HepG2 (cell line): ENCODE measurements around the gene C1QTNF9. TPM values are rescaled to one million over a fixed set of nuclear protein-coding genes. Genes with fewer than 3 reads are reported as not detected.

Experiments
- ATAC-seq: fragments of 200-7000 bp; cut with Tn5 transposase; 3 replicates; pipeline ENCODE4 v1.9.1; 2020; ENCODE audit warnings: mild to moderate bottlenecking, moderate library complexity
- BruUV-seq: library from RNA; stranded (reverse); fragments of 400-500 nt; replicated peaks from 2 replicates; lab custom pipeline; 2021; lab: Mats Ljungman, UMichigan
- CTCF ChIA-PET: fragments of 300-600 bp; formaldehyde crosslinking; extraction: SDS; loops from one replicate; lab custom pipeline; 2021; ENCODE audit warnings: low total read pairs, inconsistent platforms, low intra/inter-chr PET ratio; lab: Yijun Ruan, JAX
- POLR2A ChIA-PET: fragments of 350-600 bp; sonication (Branson Sonifier 250); formaldehyde crosslinking; loops from one replicate; lab custom pipeline; 2020; ENCODE audit warnings: antibody characterized with exemption, inconsistent platforms; lab: Yijun Ruan, JAX
- DNase-seq: peaks from one replicate; pipeline ENCODE4 v3.0.0-alpha.2; 2015; ENCODE audit warnings: low spot score
- FAIRE-seq: peaks from 3 replicates; lab custom pipeline; 2011; peaks lifted over from hg19 to GRCh38; lab: Jason Lieb, UNC
- H2AFZ ChIP-seq: one replicate; pipeline ENCODE4 v1.6.1; 2011; ENCODE audit warnings: low read length, inconsistent platforms
- H3K27ac ChIP-seq: fragments of 300-600 bp; 3 replicates; pipeline ENCODE4 v1.8.0; 2011; ENCODE audit warnings: mixed run types, mild to moderate bottlenecking, mixed read lengths, low read length, inconsistent platforms; ENCODE audit not compliant: insufficient read depth; ENCODE audit errors: extremely low read length
- H3K27me3 ChIP-seq, 2 experiments: fragments of 200-600 bp in 1 of 2; 2 replicates in 1 of 2; 3 replicates in 1 of 2; pipeline versions ENCODE4 v1.6.0 to v1.8.0; 2011; ENCODE audit warnings: low read length in 2 of 2, mild to moderate bottlenecking in 2 of 2, moderate library complexity in 2 of 2, inconsistent platforms in 1 of 2; ENCODE audit not compliant: insufficient read depth in 2 of 2, control insufficient read depth in 1 of 2
- H3K36me3 ChIP-seq, 2 experiments: fragments of 200-600 bp in 1 of 2; replicated peaks in 1 of 2; 2 replicates in 1 of 2; 3 replicates in 1 of 2; pipeline versions ENCODE4 v1.5.1 to v1.8.0; 2011; ENCODE audit warnings: low read length in 2 of 2, inconsistent platforms in 1 of 2; ENCODE audit not compliant: insufficient read depth in 2 of 2, control insufficient read depth in 1 of 2
- H3K4me1 ChIP-seq: 2 replicates; pipeline ENCODE4 v1.5.1; 2012; ENCODE audit warnings: low read length, inconsistent platforms; ENCODE audit not compliant: insufficient read depth
- H3K4me2 ChIP-seq: 2 replicates; pipeline ENCODE4 v1.6.0; 2011; ENCODE audit warnings: low read depth, low read length, inconsistent platforms
- H3K4me3 ChIP-seq, 3 experiments: fragments of 200-600 bp in 1 of 3; sonication (generic), shearing (Covaris generic) in 1 of 3; replicated peaks in 1 of 3; 2 replicates each; pipeline ENCODE4 v1.5.1; 2011 to 2016; ENCODE audit warnings: low read length in 3 of 3, inconsistent platforms in 2 of 3, low read depth in 2 of 3, mild to moderate bottlenecking in 2 of 3, control low read depth in 1 of 3, mixed read lengths in 1 of 3; ENCODE audit not compliant: insufficient read depth in 1 of 3
- H3K79me2 ChIP-seq: one replicate; pipeline ENCODE4 v1.6.1; 2011; ENCODE audit warnings: low read length, inconsistent platforms; ENCODE audit not compliant: insufficient read depth
- H3K9ac ChIP-seq: 2 replicates; pipeline ENCODE4 v1.6.0; 2011; ENCODE audit warnings: mild to moderate bottlenecking, low read depth, low read length, inconsistent platforms; ENCODE audit not compliant: insufficient read depth
- H3K9me3 ChIP-seq: 2 replicates; pipeline ENCODE4 v1.5.1; 2012; ENCODE audit warnings: mild to moderate bottlenecking, low read length
- H4K20me1 ChIP-seq: 2 replicates; pipeline ENCODE4 v1.6.0; 2011; ENCODE audit warnings: inconsistent platforms, mild to moderate bottlenecking, low read length, moderate library complexity; ENCODE audit not compliant: insufficient read depth
- ADNP ChIP-seq: sonication (generic); formaldehyde crosslinking; IDR thresholded peaks from 2 replicates; pipeline ENCODE4 v1.4.0; 2020; ENCODE audit warnings: missing genetic modification reagents
- ATM ChIP-seq: fragments of 450-650 bp; IDR thresholded peaks from 2 replicates; pipeline ENCODE4 v1.7.1; 2017; ENCODE audit warnings: mild to moderate bottlenecking, borderline replicate concordance
- CBX2 ChIP-seq, 2 experiments: fragments of 200-600 bp in 1 of 2; sonication (generic); formaldehyde crosslinking in 1 of 2; IDR thresholded peaks; 2 replicates each; pipeline versions ENCODE4 v1.7.0 to v1.8.1; 2018 to 2022; ENCODE audit warnings: low read depth in 2 of 2, low read length in 1 of 2, mild to moderate bottlenecking in 1 of 2, missing genetic modification reagents in 1 of 2
- FOXC1 ChIP-seq: sonication (generic); formaldehyde crosslinking; IDR thresholded peaks from 2 replicates; pipeline ENCODE4 v1.8.0; 2022; ENCODE audit warnings: mild to moderate bottlenecking, missing genetic modification reagents, borderline replicate concordance
- FOXJ3 ChIP-seq: sonication (generic); formaldehyde crosslinking; IDR thresholded peaks from 2 replicates; pipeline ENCODE4 v1.4.0; 2020; ENCODE audit warnings: missing genetic modification reagents, mild to moderate bottlenecking, borderline replicate concordance
- MATR3 ChIP-seq: sonication (generic); formaldehyde crosslinking; IDR thresholded peaks from 2 replicates; pipeline ENCODE4 v1.4.0; 2020; ENCODE audit warnings: missing genetic modification reagents
- MTA1 ChIP-seq: sonication (generic); formaldehyde crosslinking; IDR thresholded peaks from 2 replicates; pipeline ENCODE4 v1.4.0; 2020; ENCODE audit warnings: missing genetic modification reagents, mild to moderate bottlenecking, borderline replicate concordance
- RXRA ChIP-seq: sonication (generic); formaldehyde crosslinking; IDR thresholded peaks from 2 replicates; pipeline ENCODE4 v1.5.1; 2020; ENCODE audit warnings: missing genetic modification reagents
- TARDBP ChIP-seq: sonication (generic); formaldehyde crosslinking; IDR thresholded peaks from 2 replicates; pipeline ENCODE4 v1.8.0; 2022; ENCODE audit warnings: mild to moderate bottlenecking, missing genetic modification reagents
- ZNF777 ChIP-seq: sonication (generic); formaldehyde crosslinking; IDR thresholded peaks from 2 replicates; pipeline ENCODE4 v1.4.0; 2020; ENCODE audit warnings: missing genetic modification reagents
- WGBS: methylation state at CpG from one replicate; pipeline ENCODE4 v1.1.6; 2017; ENCODE audit warnings: low lambda C conversion rate; 5-methylcytosine and 5-hydroxymethylcytosine counted together
- in situ Hi-C: cut with HindIII; loops from 2 replicates; pipeline ENCODE4 v1.10.0; 2017; ENCODE audit warnings: low pct_unique_long_range_greater_than_20kb; ENCODE audit not compliant: extremely low pct_ligation_motif_present
- intact Hi-C: fragments of 100-400 bp; cut with micrococcal nuclease; formaldehyde crosslinking; loops from one replicate; pipeline ENCODE4 v1.10.0; 2022; ENCODE audit not compliant: unreplicated experiment
- polyA plus RNA-seq, 8 experiments: library from polyadenylated mRNA; depleted of rRNA in 3 of 8; stranded (reverse) in 7 of 8; unstranded in 1 of 8; fragments of >200 nt; fragmentation: Illumina TruSeq in 4 of 8; extraction: Trizol in 4 of 8; gene quantifications; 2 replicates each; pipeline versions ENCODE4 v1.2.1 to v1.2.3, GENCODE V29; 2011 to 2016; ENCODE audit warnings: low read depth in 4 of 8, missing spikeins in 1 of 8, mixed read lengths in 1 of 8; ENCODE audit not compliant: insufficient read depth in 1 of 8
- total RNA-seq, 5 experiments: library from RNA; depleted of rRNA; stranded (reverse); fragments of >200 nt; fragmentation: Illumina TruSeq; extraction: Trizol; gene quantifications; 2 replicates each; pipeline ENCODE4 v1.2.3, GENCODE V29; 2016; ENCODE audit warnings: low read depth in 1 of 5
- TF ChIP-seq, protein P1 (sequence below): sonication (generic); formaldehyde crosslinking; IDR thresholded peaks from 2 replicates; pipeline ENCODE4 v1.4.0; 2020; ENCODE audit warnings: mild to moderate bottlenecking, missing genetic modification reagents
- TF ChIP-seq, protein P2 (sequence below): sonication (generic); formaldehyde crosslinking; IDR thresholded peaks from 2 replicates; pipeline ENCODE4 v1.4.0; 2020; ENCODE audit warnings: low read depth, missing genetic modification reagents

C1QTNF9 gene
- total and polyA plus RNA-seq, 2 of the 13 experiments (the other 11 are each of a cell fraction or from before 2014, with no cell fraction given): not detected

DNA sequence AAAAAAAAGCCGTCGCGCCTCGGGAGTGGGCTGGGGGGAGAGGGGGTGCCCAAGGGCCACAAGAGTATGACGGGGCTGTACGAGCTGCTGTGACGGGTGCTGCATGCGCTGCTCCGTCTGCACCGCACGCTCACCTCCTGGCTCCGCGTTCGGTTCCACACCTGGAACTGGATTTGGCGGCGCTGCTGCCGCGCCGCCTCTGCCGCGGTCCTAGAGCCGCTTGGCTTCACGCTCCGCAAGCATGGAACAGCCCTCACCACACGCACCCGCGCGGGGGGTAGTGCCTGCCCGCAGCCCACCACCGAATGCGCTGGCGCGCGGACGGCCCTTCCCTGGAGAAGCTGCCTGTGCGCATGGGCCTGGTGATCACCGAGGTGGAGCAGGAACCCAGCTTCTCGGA lies 18.8 kb downstream of the C1QTNF9 start:
- no peak for FAIRE-seq
- TF ChIP-seq, protein P1, sequence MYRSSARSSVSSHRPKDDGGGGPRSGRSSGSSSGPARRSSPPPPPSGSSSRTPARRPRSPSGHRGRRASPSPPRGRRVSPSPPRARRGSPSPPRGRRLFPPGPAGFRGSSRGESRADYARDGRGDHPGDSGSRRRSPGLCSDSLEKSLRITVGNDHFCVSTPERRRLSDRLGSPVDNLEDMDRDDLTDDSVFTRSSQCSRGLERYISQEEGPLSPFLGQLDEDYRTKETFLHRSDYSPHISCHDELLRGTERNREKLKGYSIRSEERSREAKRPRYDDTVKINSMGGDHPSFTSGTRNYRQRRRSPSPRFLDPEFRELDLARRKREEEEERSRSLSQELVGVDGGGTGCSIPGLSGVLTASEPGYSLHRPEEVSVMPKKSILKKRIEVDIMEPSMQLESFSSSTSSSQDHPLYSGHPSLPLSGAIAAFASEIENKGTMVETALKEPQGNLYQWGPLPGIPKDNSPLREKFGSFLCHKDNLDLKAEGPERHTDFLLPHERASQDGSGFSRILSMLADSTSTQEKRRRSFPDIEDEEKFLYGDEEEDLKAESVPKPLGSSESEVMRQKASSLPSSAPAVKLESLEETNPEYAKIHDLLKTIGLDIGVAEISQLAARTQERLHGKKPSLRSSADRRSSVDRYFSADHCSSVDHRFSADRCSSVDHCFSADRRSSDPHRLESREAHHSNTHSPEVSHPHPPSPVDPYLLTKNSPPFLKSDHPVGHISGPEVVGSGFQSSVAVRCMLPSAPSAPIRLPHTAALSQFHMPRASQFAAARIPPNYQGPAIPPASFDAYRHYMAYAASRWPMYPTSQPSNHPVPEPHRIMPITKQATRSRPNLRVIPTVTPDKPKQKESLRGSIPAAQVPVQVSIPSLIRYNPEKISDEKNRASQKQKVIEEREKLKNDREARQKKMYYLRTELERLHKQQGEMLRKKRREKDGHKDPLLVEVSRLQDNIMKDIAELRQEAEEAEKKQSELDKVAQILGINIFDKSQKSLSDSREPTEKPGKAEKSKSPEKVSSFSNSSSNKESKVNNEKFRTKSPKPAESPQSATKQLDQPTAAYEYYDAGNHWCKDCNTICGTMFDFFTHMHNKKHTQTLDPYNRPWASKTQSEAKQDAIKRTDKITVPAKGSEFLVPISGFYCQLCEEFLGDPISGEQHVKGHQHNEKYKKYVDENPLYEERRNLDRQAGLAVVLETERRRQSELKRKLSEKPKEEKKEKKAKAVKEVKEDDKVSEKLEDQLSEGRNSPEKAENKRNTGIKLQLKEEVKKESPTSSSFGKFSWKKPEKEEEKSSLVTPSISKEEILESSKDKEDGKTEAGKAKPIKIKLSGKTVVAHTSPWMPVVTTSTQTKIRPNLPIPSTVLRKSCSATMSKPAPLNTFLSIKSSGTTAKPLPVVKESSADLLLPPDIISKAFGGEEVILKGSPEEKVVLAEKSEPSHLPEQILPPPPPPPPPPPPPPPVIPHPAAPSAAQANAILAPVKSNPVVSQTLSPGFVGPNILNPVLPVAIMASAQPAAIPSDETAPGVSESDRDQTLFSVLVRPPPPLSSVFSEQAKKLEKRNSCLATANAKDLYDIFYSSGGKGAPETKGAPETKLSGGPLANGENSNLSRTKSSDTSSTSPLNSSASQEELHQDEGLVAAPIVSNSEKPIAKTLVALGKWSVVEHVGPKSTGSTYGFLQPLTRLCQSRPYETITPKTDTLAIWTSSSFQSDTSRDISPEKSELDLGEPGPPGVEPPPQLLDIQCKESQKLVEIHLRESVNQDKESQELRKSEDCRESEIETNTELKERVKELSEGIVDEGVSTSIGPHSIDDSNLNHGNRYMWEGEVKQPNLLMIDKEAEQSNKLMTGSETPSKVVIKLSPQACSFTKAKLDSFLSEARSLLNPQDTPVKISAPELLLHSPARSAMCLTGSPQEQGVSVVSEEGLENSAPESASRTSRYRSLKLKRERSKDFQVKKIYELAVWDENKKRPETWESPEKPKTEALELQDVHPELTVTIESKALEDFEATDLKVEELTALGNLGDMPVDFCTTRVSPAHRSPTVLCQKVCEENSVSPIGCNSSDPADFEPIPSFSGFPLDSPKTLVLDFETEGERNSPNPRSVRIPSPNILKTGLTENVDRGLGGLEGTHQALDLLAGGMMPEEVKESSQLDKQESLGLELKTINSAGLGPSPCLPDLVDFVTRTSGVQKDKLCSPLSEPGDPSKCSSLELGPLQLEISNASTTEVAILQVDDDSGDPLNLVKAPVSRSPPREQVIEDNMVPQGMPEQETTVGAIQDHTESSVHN (CRISPR knock-in tag): no peak
- TF ChIP-seq ATM: no peak
- no peak for TF ChIP-seq FOXJ3 (CRISPR knock-in tag)
- no peak for TF ChIP-seq RXRA (CRISPR knock-in tag)
- TF ChIP-seq TARDBP (CRISPR knock-in tag): no peak
- no peak for TF ChIP-seq CBX2 (IDR thresholded peaks at IDR 0.05; ENCODE audit: low read depth, low read length)
- no peak for TF ChIP-seq CBX2 (CRISPR knock-in tag; IDR thresholded peaks at IDR 0.05; ENCODE audit: low read depth)
- no peak for TF ChIP-seq FOXC1 (CRISPR knock-in tag)
- TF ChIP-seq, protein P2, sequence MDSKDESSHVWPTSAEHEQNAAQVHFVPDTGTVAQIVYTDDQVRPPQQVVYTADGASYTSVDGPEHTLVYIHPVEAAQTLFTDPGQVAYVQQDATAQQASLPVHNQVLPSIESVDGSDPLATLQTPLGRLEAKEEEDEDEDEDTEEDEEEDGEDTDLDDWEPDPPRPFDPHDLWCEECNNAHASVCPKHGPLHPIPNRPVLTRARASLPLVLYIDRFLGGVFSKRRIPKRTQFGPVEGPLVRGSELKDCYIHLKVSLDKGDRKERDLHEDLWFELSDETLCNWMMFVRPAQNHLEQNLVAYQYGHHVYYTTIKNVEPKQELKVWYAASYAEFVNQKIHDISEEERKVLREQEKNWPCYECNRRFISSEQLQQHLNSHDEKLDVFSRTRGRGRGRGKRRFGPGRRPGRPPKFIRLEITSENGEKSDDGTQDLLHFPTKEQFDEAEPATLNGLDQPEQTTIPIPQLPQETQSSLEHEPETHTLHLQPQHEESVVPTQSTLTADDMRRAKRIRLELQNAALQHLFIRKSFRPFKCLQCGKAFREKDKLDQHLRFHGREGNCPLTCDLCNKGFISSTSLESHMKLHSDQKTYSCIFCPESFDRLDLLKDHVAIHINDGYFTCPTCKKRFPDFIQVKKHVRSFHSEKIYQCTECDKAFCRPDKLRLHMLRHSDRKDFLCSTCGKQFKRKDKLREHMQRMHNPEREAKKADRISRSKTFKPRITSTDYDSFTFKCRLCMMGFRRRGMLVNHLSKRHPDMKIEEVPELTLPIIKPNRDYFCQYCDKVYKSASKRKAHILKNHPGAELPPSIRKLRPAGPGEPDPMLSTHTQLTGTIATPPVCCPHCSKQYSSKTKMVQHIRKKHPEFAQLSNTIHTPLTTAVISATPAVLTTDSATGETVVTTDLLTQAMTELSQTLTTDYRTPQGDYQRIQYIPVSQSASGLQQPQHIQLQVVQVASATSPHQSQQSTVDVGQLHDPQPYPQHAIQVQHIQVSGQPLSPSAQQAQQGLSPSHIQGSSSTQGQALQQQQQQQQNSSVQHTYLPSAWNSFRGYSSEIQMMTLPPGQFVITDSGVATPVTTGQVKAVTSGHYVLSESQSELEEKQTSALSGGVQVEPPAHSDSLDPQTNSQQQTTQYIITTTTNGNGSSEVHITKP: no peak
- no peak for TF ChIP-seq MTA1
- no peak for TF ChIP-seq ADNP (CRISPR knock-in tag)
- TF ChIP-seq ZNF777 (CRISPR knock-in tag): no peak
- TF ChIP-seq MATR3: no peak

More for the DNA sequence above, 18.8 kb downstream of the C1QTNF9 start:
- CTCF ChIA-PET: no interaction called here
- Histone ChIP-seq H2AFZ (no peak overlapping the region), H3K79me2 (no peaks in the 10 kb centered on the region), H4K20me1 (no peaks in the 10 kb centered on the region), H3K9me3 (no peaks in the 10 kb centered on the region), H3K36me3 (no peaks in the 10 kb centered on the region), H3K4me3 (no peak overlapping the region), H3K27me3 (no peaks in the 10 kb centered on the region; a peak in 1 of 5 replicates), H3K27ac (no peak overlapping the region), H3K4me2 (no peak overlapping the region; the same call in 1 of the 2 replicates), H3K4me1 (no peaks in the 10 kb centered on the region), H3K9ac (no peak overlapping the region)
- ATAC-seq: peak; percentile 50
- intact Hi-C loops: no loop called here
- POLR2A ChIA-PET: no interaction called here
- 62% methylated on average over 27 of the region's 38 CpGs for WGBS
- DNase-seq: no peak
- in situ Hi-C loops: loop anchor here (10.0 kb wide), 1 partner anchor 1413 kb away; no protein-coding TSS in a partner anchor
- BruUV-seq: no TSS peak
